Natural killer cell (primary cell): Measurements from ENCODE around the gene SPSB2. TPM values are rescaled to one million over a fixed set of nuclear protein-coding genes. Genes with fewer than 3 reads are reported as not detected.
A peak's percentile ranks its signal among the peaks of the same experiment; 100 is the strongest.
"Not testable (repeated sequence)": the region's sequence is repeated elsewhere in the genome, so short reads cannot be mapped to it uniquely, and the experiment has no call there.

Source experiments
- ATAC-seq, 3 donors: fragments of 150-1000 bp in 2 of 3; fragments of 200-7000 bp in 1 of 3; cut with Tn5 transposase; 1 replicate in 1 of 3; 2 replicates in 2 of 3; pipeline ENCODE4 v1.10.0; 2021; ENCODE audit warnings: mild to moderate bottlenecking in 2 of 3, moderate library complexity in 2 of 3
- DNase-seq, 2 donors: peaks; one replicate each; pipeline versions ENCODE4 v3.0.0 to v3.0.0-alpha.2; 2013 to 2021; ENCODE audit warnings: mixed read lengths in 1 of 2
- H3K27ac ChIP-seq: one replicate; pipeline ENCODE4 v1.5.1; 2013; ENCODE audit warnings: mild to moderate bottlenecking, low read length
- H3K27me3 ChIP-seq: one replicate; pipeline ENCODE4 v1.6.1; 2013; ENCODE audit warnings: low read length; ENCODE audit not compliant: control insufficient read depth, insufficient read depth
- H3K36me3 ChIP-seq: one replicate; pipeline ENCODE4 v1.6.1; 2013; ENCODE audit warnings: low read length; ENCODE audit not compliant: control insufficient read depth, insufficient read depth
- H3K4me1 ChIP-seq: one replicate; pipeline ENCODE4 v1.6.1; 2013; ENCODE audit warnings: low read length; ENCODE audit not compliant: control insufficient read depth, insufficient read depth
- H3K4me3 ChIP-seq: one replicate; pipeline ENCODE4 v1.5.1; 2013; ENCODE audit warnings: low read length
- H3K9me3 ChIP-seq: one replicate; pipeline ENCODE4 v1.6.1; 2013; ENCODE audit warnings: low read length; ENCODE audit not compliant: control insufficient read depth, insufficient read depth
- H3K27ac Mint-ChIP-seq, 2 donors: one replicate each; pipeline ENCODE4 v1.8.0; 2022; ENCODE audit warnings: mild to moderate bottlenecking in 2 of 2, mixed read lengths in 2 of 2, moderate library complexity in 1 of 2
- H3K27me3 Mint-ChIP-seq, 2 donors: one replicate each; pipeline ENCODE4 v1.8.0; 2022; ENCODE audit warnings: low read depth in 2 of 2, mixed read lengths in 2 of 2
- H3K36me3 Mint-ChIP-seq: one replicate; pipeline ENCODE4 v1.8.0; 2022; ENCODE audit warnings: mixed read lengths
- H3K4me1 Mint-ChIP-seq, 2 donors: one replicate each; pipeline ENCODE4 v1.8.0; 2022; ENCODE audit warnings: mixed read lengths in 2 of 2
- H3K4me3 Mint-ChIP-seq: one replicate; pipeline ENCODE4 v1.8.0; 2022; ENCODE audit warnings: mild to moderate bottlenecking, moderate library complexity, mixed read lengths
- H3K9me3 Mint-ChIP-seq, 2 donors: one replicate each; pipeline ENCODE4 v1.8.0; 2022; ENCODE audit warnings: mixed read lengths in 2 of 2
- CTCF ChIP-seq: fragments of 200-600 bp; IDR thresholded peaks from one replicate; pipeline ENCODE4 v1.8.0; 2022; ENCODE audit warnings: antibody characterized with exemption
- WGBS: methylation state at CpG from one replicate; pipeline ENCODE4 v1.1.7; 2013; ENCODE audit warnings: missing lambda C conversion rate; ENCODE audit not compliant: insufficient coverage; 5-methylcytosine and 5-hydroxymethylcytosine counted together
- intact Hi-C: fragments of 100-400 bp; cut with micrococcal nuclease; formaldehyde crosslinking; loops from one replicate; pipeline ENCODE4 v1.14.2; 2022
- total RNA-seq, 4 donors: library from RNA; stranded (reverse); fragments of 120-200 nt in 1 of 4; gene quantifications; one replicate each; pipeline versions ENCODE4 v1.2.3 to v1.2.4, GENCODE V29; 2013 to 2022

Gene SPSB2
- total RNA-seq, 3 donors from 2014 or later (not counting 1 experiment from before 2014, with no cell fraction given), result 8.1 to 19.1 (median 8.4) TPM

- DNase-seq (no peak), ATAC-seq (no peak)
- TF ChIP-seq CTCF, result no peak
- Mint-ChIP-seq H3K4me3 (no peak overlapping the region), H3K36me3 (no peaks in the 10 kb centered on the region), H3K9me3 (no peaks in the 10 kb centered on the region), H3K4me1 (peaks cover 11 to 15% of the 10 kb centered on the region in 2 donors), H3K27me3 (no peaks in the 10 kb centered on the region), H3K27ac (no peak overlapping the region)
- WGBS, result 85% methylated on average over 3 of the region's 3 CpGs
- Histone ChIP-seq H3K9me3 (no peaks in the 10 kb centered on the region), H3K4me3 (no peak overlapping the region), H3K4me1 (peaks cover 14% of the 10 kb centered on the region), H3K36me3 (no peaks in the 10 kb centered on the region), H3K27ac (no peak overlapping the region), H3K27me3 (no peaks in the 10 kb centered on the region)
- intact Hi-C loops, result no loop called here
Measured at GRCh38 chr12:6894321-6894720, 21.2 kb upstream of the SPSB2 start.

GRCh38 chr12:6892683-6893082, 19.6 kb upstream of the SPSB2 start:
- H3K4me1 ChIP-seq, result peaks cover 14% of the 10 kb centered on the region
- H3K27me3 Mint-ChIP-seq, H3K36me3 ChIP-seq, H3K4me3 ChIP-seq, ATAC-seq, H3K9me3 ChIP-seq, H3K27me3 ChIP-seq, intact Hi-C loops, H3K27ac ChIP-seq, H3K36me3 Mint-ChIP-seq, H3K9me3 Mint-ChIP-seq: not testable (repeated sequence)
- H3K4me3 Mint-ChIP-seq, result peak overlapping the region; percentile 49
- 99% methylated on average over 3 of the region's 3 CpGs for WGBS
- peak in 1 of 2 donors; percentile 3 for DNase-seq
- peak overlapping the region in 1 of 2 donors; percentile 95 for H3K27ac Mint-ChIP-seq
- H3K4me1 Mint-ChIP-seq, result peaks cover 11 to 15% of the 10 kb centered on the region in 2 donors

- no peak for TF ChIP-seq CTCF
- DNase-seq (no peak), ATAC-seq (no peak)
- Mint-ChIP-seq H3K27me3 (no peaks in the 10 kb centered on the region), H3K36me3 (no peaks in the 10 kb centered on the region), H3K9me3 (no peaks in the 10 kb centered on the region), H3K4me3 (peak overlapping the region; percentile 87), H3K27ac (peak overlapping the region; percentile 95 to 96), H3K4me1 (peaks cover 11 to 15% of the 10 kb centered on the region in 2 donors)
- Histone ChIP-seq H3K9me3 (no peaks in the 10 kb centered on the region), H3K36me3 (no peaks in the 10 kb centered on the region), H3K27me3 (no peaks in the 10 kb centered on the region), H3K4me1 (peaks cover 14% of the 10 kb centered on the region), H3K4me3 (peak overlapping the region; percentile 70), H3K27ac (peak overlapping the region; percentile 98)
- WGBS, result 82% methylated on average over 5 of the region's 5 CpGs
- intact Hi-C loops, result loop anchor here (1.0 kb wide), 3 partner anchors 13 to 39 kb away; partner anchors contain the start of genes LRRC23, SPSB2 and USP5
Measured at GRCh38 chr12:6891646-6892001, 18.5 kb upstream of the SPSB2 start.

- 2% methylated on average over 67 of the region's 68 CpGs for WGBS
Measured at GRCh38 chr12:6890789-6891645, 17.9 kb upstream of the SPSB2 start.

GRCh38 chr12:6889775-6890573, 16.9 kb upstream of the SPSB2 start:
- H3K27ac ChIP-seq, H3K4me3 ChIP-seq, H3K9me3 Mint-ChIP-seq, H3K36me3 Mint-ChIP-seq, H3K27me3 ChIP-seq, H3K36me3 ChIP-seq, ATAC-seq, intact Hi-C loops, H3K27me3 Mint-ChIP-seq, H3K9me3 ChIP-seq: not testable (repeated sequence)
- 92% methylated on average over 20 of the region's 21 CpGs for WGBS
- Mint-ChIP-seq H3K27ac (peak overlapping the region in 1 of 2 donors; percentile 95), H3K4me3 (peak overlapping the region; percentile 87), H3K4me1 (peaks cover 11 to 15% of the 10 kb centered on the region in 2 donors)
- H3K4me1 ChIP-seq, result peaks cover 14% of the 10 kb centered on the region
- DNase-seq, result peak in 1 of 2 donors; percentile 2

More at GRCh38 chr12:6890789-6891645, 17.9 kb upstream of the SPSB2 start:
- ATAC-seq (peak; percentile 93 to 99 (median 94)), DNase-seq (peak; percentile 99)
- H3K4me3 Mint-ChIP-seq, result peak overlapping the region; percentile 87
- H3K36me3 Mint-ChIP-seq, result no peaks in the 10 kb centered on the region
- intact Hi-C loops, result loop anchor here (1.0 kb wide), 3 partner anchors 13 to 39 kb away; partner anchors contain the start of genes LRRC23, SPSB2 and USP5
- H3K36me3 ChIP-seq, result no peaks in the 10 kb centered on the region
- H3K4me1 Mint-ChIP-seq, result peaks cover 11 to 15% of the 10 kb centered on the region in 2 donors
- peak; percentile 75 for TF ChIP-seq CTCF
- H3K4me3 ChIP-seq, result peak overlapping the region; percentile 70
- H3K27me3 Mint-ChIP-seq, result no peaks in the 10 kb centered on the region
- no peaks in the 10 kb centered on the region for H3K9me3 ChIP-seq
- H3K4me1 ChIP-seq, result peaks cover 14% of the 10 kb centered on the region
- no peaks in the 10 kb centered on the region for H3K9me3 Mint-ChIP-seq
- peak overlapping the region; percentile 95 to 96 for H3K27ac Mint-ChIP-seq
- no peaks in the 10 kb centered on the region for H3K27me3 ChIP-seq
- H3K27ac ChIP-seq, result peak overlapping the region; percentile 98
